GM12878 (cell line): ENCODE results near the gene KLHDC9. TPM values are rescaled to one million over a fixed set of nuclear protein-coding genes. Genes with fewer than 3 reads are reported as not detected.

Source experiments
- ATAC-seq: fragments of 200-7000 bp; cut with Tn5 transposase; 3 replicates; pipeline ENCODE4 v1.9.1; 2020; ENCODE audit warnings: mild to moderate bottlenecking, moderate library complexity
- BruUV-seq: library from RNA; stranded (reverse); fragments of 400-500 nt; replicated peaks from 2 replicates; lab custom pipeline; 2021; lab: Mats Ljungman, UMichigan
- CTCF ChIA-PET: fragments of 300-600 bp; sonication (Branson Sonifier 250); formaldehyde crosslinking; extraction: SDS; loops from one replicate; lab custom pipeline; 2021; ENCODE audit warnings: inconsistent platforms; lab: Yijun Ruan, JAX
- POLR2A ChIA-PET: fragments of 350-600 bp; formaldehyde crosslinking; extraction: SDS; loops from one replicate; lab custom pipeline; 2021; ENCODE audit warnings: inconsistent platforms; lab: Charles Lee
- RAD21 ChIA-PET: fragments of 300-600 bp; sonication (Branson Sonifier 250); formaldehyde crosslinking; loops from one replicate; lab custom pipeline; 2023; ENCODE audit warnings: antibody characterized with exemption; ENCODE audit not compliant: unreplicated experiment; lab: Charles Lee
- SMC1A ChIA-PET: fragments of 300-600 bp; sonication (Branson Sonifier 250); formaldehyde crosslinking; loops from one replicate; lab custom pipeline; 2023; ENCODE audit not compliant: unreplicated experiment, uncharacterized antibody; lab: Charles Lee
- DNase-seq: peaks from one replicate; pipeline ENCODE4 v3.0.0-alpha.2; 2011; ENCODE audit warnings: low read depth, low spot score
- FAIRE-seq: peaks from 3 replicates; lab custom pipeline; 2011; peaks lifted over from hg19 to GRCh38; lab: Jason Lieb, UNC
- H2AFZ ChIP-seq: 2 replicates; pipeline ENCODE4 v1.6.0; 2011; ENCODE audit warnings: low read depth, low read length, control low read depth; ENCODE audit not compliant: control insufficient read depth
- H3K27ac ChIP-seq: 2 replicates; pipeline ENCODE4 v1.5.1; 2011; ENCODE audit warnings: control low read depth; ENCODE audit not compliant: control insufficient read depth, insufficient read depth
- H3K27me3 ChIP-seq, 2 experiments: replicated peaks in 1 of 2; 2 replicates each; pipeline versions ENCODE4 v1.6.0 to v1.6.1; 2011; ENCODE audit warnings: low read length in 1 of 2; ENCODE audit not compliant: control insufficient read depth in 2 of 2, insufficient read depth in 2 of 2
- H3K36me3 ChIP-seq, 2 experiments: 2 replicates each; pipeline ENCODE4 v1.5.1; 2011; ENCODE audit warnings: low read length in 1 of 2; ENCODE audit not compliant: control insufficient read depth in 2 of 2, insufficient read depth in 2 of 2
- H3K4me1 ChIP-seq: 2 replicates; pipeline ENCODE4 v1.6.1; 2011; ENCODE audit warnings: mild to moderate bottlenecking, low read length, moderate library complexity, mixed read lengths; ENCODE audit not compliant: control insufficient read depth, insufficient read depth
- H3K4me2 ChIP-seq: 2 replicates; pipeline ENCODE4 v1.6.0; 2011; ENCODE audit warnings: control low read depth; ENCODE audit not compliant: control insufficient read depth, insufficient read depth
- H3K4me3 ChIP-seq: fragments of 200-600 bp; sonication (generic); 2 replicates; pipeline ENCODE4 v1.5.1; 2016
- H3K79me2 ChIP-seq: 2 replicates; pipeline ENCODE4 v1.6.0; 2011; ENCODE audit warnings: low read length; ENCODE audit not compliant: control insufficient read depth, insufficient read depth
- H3K9ac ChIP-seq: 2 replicates; pipeline ENCODE4 v1.8.0; 2011; ENCODE audit warnings: low read length, control low read depth, mixed read lengths; ENCODE audit not compliant: control insufficient read depth, insufficient read depth
- H3K9me3 ChIP-seq: replicated peaks from 3 replicates; pipeline ENCODE4 v1.5.1; 2011; ENCODE audit warnings: mild to moderate bottlenecking, low read length; ENCODE audit not compliant: control insufficient read depth, insufficient read depth
- H4K20me1 ChIP-seq: 2 replicates; pipeline ENCODE4 v1.6.0; 2011; ENCODE audit not compliant: control insufficient read depth, insufficient read depth
- FOXM1 ChIP-seq: IDR thresholded peaks from 2 replicates; pipeline ENCODE4 v1.6.1; 2012; ENCODE audit warnings: low read depth, mild to moderate bottlenecking, inconsistent platforms, low read length, moderate library complexity
- MLLT1 ChIP-seq: fragments of 450-650 bp; IDR thresholded peaks from 2 replicates; pipeline ENCODE4 v1.6.1; 2016; ENCODE audit warnings: mild to moderate bottlenecking
- MTA3 ChIP-seq: IDR thresholded peaks from 2 replicates; pipeline ENCODE4 v1.6.1; 2012; ENCODE audit warnings: low read length, inconsistent platforms, borderline replicate concordance
- POLR2AphosphoS2 ChIP-seq: IDR thresholded peaks from 2 replicates; pipeline ENCODE4 v1.6.1; 2011; ENCODE audit warnings: low read depth, mild to moderate bottlenecking, low read length, improper control_type of control experiment, moderate library complexity
- SMAD5 ChIP-seq: IDR thresholded peaks from 2 replicates; pipeline ENCODE4 v1.6.1; 2016; ENCODE audit warnings: antibody characterized with exemption, low read depth
- SPI1 ChIP-seq: IDR thresholded peaks from 2 replicates; pipeline ENCODE4 v1.6.1; 2011; ENCODE audit warnings: low read depth, mild to moderate bottlenecking, low read length, moderate library complexity, borderline replicate concordance; ENCODE audit not compliant: insufficient read depth
- ZNF384 ChIP-seq: IDR thresholded peaks from 2 replicates; pipeline ENCODE4 v1.6.1; 2012; ENCODE audit warnings: low read depth, mild to moderate bottlenecking, low read length, improper control_type of control experiment, borderline replicate concordance
- WGBS: methylation state at CpG from one replicate; pipeline ENCODE4 v1.1.6; 2016; ENCODE audit warnings: low lambda C conversion rate; ENCODE audit not compliant: insufficient replicate concordance, insufficient coverage; ENCODE audit errors: missing lambda C conversion rate; 5-methylcytosine and 5-hydroxymethylcytosine counted together
- in situ Hi-C: fragments of 300-500 bp; cut with MboI; formaldehyde crosslinking; loops from 9 replicates; pipeline ENCODE4 v1.14.3; 2018; ENCODE audit warnings: mixed read lengths
- intact Hi-C: fragments of 100-400 bp; cut with micrococcal nuclease; formaldehyde crosslinking; loops from one replicate; pipeline ENCODE4 v1.14.2; 2022; ENCODE audit not compliant: unreplicated experiment
- polyA plus RNA-seq, 11 experiments: library from polyadenylated mRNA; depleted of rRNA in 4 of 11; unstranded in 6 of 11; stranded (reverse) in 5 of 11; fragments of >200 nt; fragmentation: Nextera tagmentation in 4 of 11; fragmentation: Illumina TruSeq in 1 of 11; extraction: Ambion mirVana in 4 of 11; extraction: Trizol in 1 of 11; gene quantifications; 1 replicate in 1 of 11; 2 replicates in 10 of 11; pipeline versions ENCODE4 v1.2.1 to v1.2.3, GENCODE V29; 2011 to 2016; ENCODE audit warnings: inconsistent platforms in 2 of 11, missing spikeins in 2 of 11, low read depth in 1 of 11
- total RNA-seq, 4 experiments: library from RNA; depleted of rRNA in 3 of 4; stranded (reverse); fragments of >200 nt in 3 of 4; fragmentation: Illumina TruSeq in 1 of 4; extraction: Trizol in 1 of 4; gene quantifications; 2 replicates each; pipeline versions ENCODE4 v1.2.1 to v1.2.3, GENCODE V29; 2013 to 2021

Gene KLHDC9
- total and polyA plus RNA-seq, 10 of the 15 experiments (the other 5 are each of a cell fraction or from before 2014, with no cell fraction given): 0.66 to 4.9 (median 2.6) TPM

GRCh38 chr1:161121042-161121650 is 23.0 kb downstream of the KLHDC9 start:
- BruUV-seq: no TSS peak
- no peaks in the 10 kb centered on the region for H4K20me1 ChIP-seq
- H3K27ac ChIP-seq: no peak overlapping the region
- peaks cover 32% of the 10 kb centered on the region for H3K79me2 ChIP-seq
- intact Hi-C loops: no loop called here
- no peak overlapping the region for H2AFZ ChIP-seq
- H3K4me3 ChIP-seq: no peak overlapping the region
- RAD21 ChIA-PET: interaction anchor here (0.7 to 1.3 kb wide), 2 partner anchors 15 to 25 kb away, joined by 4 read pairs; no protein-coding TSS in a partner anchor
- TF ChIP-seq MTA3 (0 out of 2 replicates have a peak, but pooled peaks have one; percentile 25), POLR2AphosphoS2 (0 out of 2 replicates have a peak, but pooled peaks have one; percentile 35), FOXM1 (no peak)
- DNase-seq: no peak
- WGBS: 100% methylated on average over 3 of the region's 3 CpGs
- in situ Hi-C loops: no loop called here
- CTCF ChIA-PET: interaction anchor here (0.6 to 1.7 kb wide), 5 partner anchors 20 to 137 kb away, joined by 3 to 8 read pairs (median 4); partner anchors contain the start of gene TOMM40L
- H3K9me3 ChIP-seq: no peaks in the 10 kb centered on the region
- no peak overlapping the region for H3K4me2 ChIP-seq
- peak; percentile 49 for FAIRE-seq
- H3K4me1 ChIP-seq: peaks cover 19% of the 10 kb centered on the region
- ATAC-seq: no peak
- SMC1A ChIA-PET: interaction anchor here (1.1 to 1.6 kb wide), 7 partner anchors 9 to 83 kb away, joined by 3 to 5 read pairs (median 4); partner anchors contain the start of gene TSTD1
- H3K27me3 ChIP-seq: no peaks in the 10 kb centered on the region
- H3K36me3 ChIP-seq: peaks cover 17 to 18% of the 10 kb centered on the region in 2 experiments
- POLR2A ChIA-PET: interaction anchor here (0.5 to 1.6 kb wide), 7 partner anchors 8 to 121 kb away, joined by 3 to 9 read pairs (median 5); no protein-coding TSS in a partner anchor
- no peak overlapping the region for H3K9ac ChIP-seq

GRCh38 chr1:161121834-161122233 is 23.7 kb downstream of the KLHDC9 start:
- H3K27me3 ChIP-seq: no peaks in the 10 kb centered on the region
- H3K4me1 ChIP-seq: peaks cover 19% of the 10 kb centered on the region
- ChIA-PET POLR2A (interaction anchor here (1.0 to 1.6 kb wide), 4 partner anchors 53 to 122 kb away, joined by 3 to 9 read pairs (median 6); no protein-coding TSS in a partner anchor), SMC1A (interaction anchor here (0.8 to 1.6 kb wide), 8 partner anchors 9 to 84 kb away, joined by 3 to 5 read pairs (median 4); partner anchors contain the start of gene TSTD1), CTCF (interaction anchor here (0.6 to 1.7 kb wide), 4 partner anchors 19 to 870 kb away, joined by 3 to 8 read pairs (median 4); partner anchors contain the start of gene TOMM40L), RAD21 (interaction anchor here (0.7 to 1.3 kb wide), 3 partner anchors 14 to 75 kb away, joined by 3 to 4 read pairs (median 4); no protein-coding TSS in a partner anchor)
- H4K20me1 ChIP-seq: no peaks in the 10 kb centered on the region
- no peak for FAIRE-seq
- TF ChIP-seq MLLT1 (no peak), ZNF384 (peak; percentile 81), SPI1 (peak; percentile 27; the same call in 1 of the 2 replicates), SMAD5 (no peak)
- no peak for ATAC-seq
- no peaks in the 10 kb centered on the region for H3K9me3 ChIP-seq
- intact Hi-C loops (no loop called here), in situ Hi-C loops (no loop called here)
- peaks cover 28% of the 10 kb centered on the region for H3K79me2 ChIP-seq
- DNase-seq: no peak
- H3K27ac ChIP-seq: peak overlapping the region; percentile 10; the same call in 1 of the 2 replicates
- BruUV-seq: no TSS peak
- H2AFZ ChIP-seq: no peak overlapping the region
- H3K9ac ChIP-seq: no peak overlapping the region
- H3K4me3 ChIP-seq: no peak overlapping the region
- H3K4me2 ChIP-seq: peak overlapping the region; percentile 38
- WGBS: 51% methylated on average over 4 of the region's 4 CpGs
- peaks cover 17 to 18% of the 10 kb centered on the region in 2 experiments for H3K36me3 ChIP-seq
